Uterus (tissue), 4 donors: ENCODE results near the gene SH3GL3. TPM values are rescaled to one million over a fixed set of nuclear protein-coding genes. Genes with fewer than 3 reads are reported as not detected.

Experiments
- DNase-seq, 2 donors: peaks; one replicate each; pipeline ENCODE4 v3.0.0-alpha.2; 2019 to 2020
- H3K27ac ChIP-seq, 2 donors: fragments of 200-600 bp; sonication (generic); 1 replicate in 1 of 2; 2 replicates in 1 of 2; pipeline ENCODE4 v1.5.1; 2016 to 2018
- H3K27me3 ChIP-seq, 2 donors: fragments of 200-600 bp; sonication (generic); one replicate each; pipeline ENCODE4 v1.5.1; 2018 to 2019; ENCODE audit warnings: control low read depth in 1 of 2
- H3K36me3 ChIP-seq, 2 donors: fragments of 200-600 bp; sonication (generic); one replicate each; pipeline ENCODE4 v1.5.1; 2019; ENCODE audit warnings: control low read depth in 1 of 2
- H3K4me1 ChIP-seq, 2 donors: fragments of 200-600 bp; sonication (generic); one replicate each; pipeline ENCODE4 v1.5.1; 2018 to 2019; ENCODE audit warnings: control low read depth in 1 of 2
- H3K4me3 ChIP-seq, 2 donors: fragments of 200-600 bp; sonication (generic); 1 replicate in 1 of 2; 2 replicates in 1 of 2; pipeline ENCODE4 v1.5.1; 2018 to 2019; ENCODE audit warnings: mild to moderate bottlenecking in 1 of 2
- H3K9me3 ChIP-seq, 2 donors: fragments of 200-600 bp; sonication (generic); one replicate each; pipeline ENCODE4 v1.5.1; 2019; ENCODE audit warnings: control low read depth in 1 of 2
- CTCF ChIP-seq, 4 experiments: fragments of 200-600 bp in 2 of 4; fragments of 450-650 bp in 2 of 4; sonication (generic) in 2 of 4; IDR thresholded peaks; one replicate each; pipeline ENCODE4 v1.5.1; 2016 to 2019; ENCODE audit warnings: antibody characterized with exemption in 4 of 4, mild to moderate bottlenecking in 2 of 4, moderate library complexity in 1 of 4
- POLR2A ChIP-seq, 2 donors: fragments of 450-650 bp; IDR thresholded peaks; one replicate each; pipeline ENCODE4 v1.6.1; 2016; ENCODE audit warnings: antibody characterized with exemption in 2 of 2, mild to moderate bottlenecking in 1 of 2, moderate library complexity in 1 of 2
- intact Hi-C: fragments of 100-400 bp; cut with DNase I; formaldehyde crosslinking; loops from one replicate; pipeline ENCODE4 v1.15.1; 2023; ENCODE audit warnings: low total_unique reads
- total RNA-seq, 4 donors: library from RNA; depleted of rRNA in 3 of 4; stranded (reverse); fragments of >200 nt in 3 of 4; gene quantifications; one replicate each; pipeline versions ENCODE4 v1.1.0 to v1.2.4, GENCODE V29; 2014 to 2023
- donor health status: DM: yes; HTN: yes; CAD: no.

Gene SH3GL3
- total RNA-seq, 4 donors from 2014 or later: 1.2 to 11.8 (median 2.0) TPM; not detected in 1

DNA sequence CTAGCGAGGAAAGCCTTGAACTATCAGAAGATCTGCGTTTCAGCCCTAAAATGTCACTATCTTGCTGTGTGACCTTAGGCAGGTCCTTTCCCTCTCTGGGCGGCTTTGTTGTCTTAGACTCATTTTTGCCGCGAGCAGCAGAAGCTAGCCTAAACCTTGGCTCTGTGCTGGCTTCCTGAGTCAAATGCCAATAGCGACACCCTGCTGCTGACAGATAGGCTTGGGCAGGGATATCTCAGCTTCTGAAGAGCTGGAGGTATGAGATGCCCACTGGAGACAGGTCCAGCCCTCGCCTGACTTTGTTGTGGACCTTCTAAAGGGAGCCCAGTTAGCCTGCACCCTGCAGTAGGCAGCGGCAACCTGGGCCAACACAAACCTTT, 208.1 kb downstream of the SH3GL3 start:
- intact Hi-C loops: no loop called here
- TF ChIP-seq POLR2A (IDR thresholded peaks at IDR 0.05) (no peak), CTCF (IDR thresholded peaks at IDR 0.05) (no peak)

GRCh38 chr15:83656192-83656591, 209.1 kb downstream of the SH3GL3 start:
- DNase-seq: no peak
- Histone ChIP-seq H3K36me3 (no peaks in the 10 kb centered on the region), H3K27ac (peak overlapping the region in 1 of 2 donors; percentile 25), H3K4me1 (no peaks in the 10 kb centered on the region), H3K27me3 (no peaks in the 10 kb centered on the region), H3K4me3 (no peak overlapping the region), H3K9me3 (no peaks in the 10 kb centered on the region)
- TF ChIP-seq POLR2A (IDR thresholded peaks at IDR 0.05): no peak
- TF ChIP-seq CTCF (IDR thresholded peaks at IDR 0.05): no peak
- intact Hi-C loops: no loop called here

More for the DNA sequence above, 208.1 kb downstream of the SH3GL3 start:
- H3K27me3 ChIP-seq: no peaks in the 10 kb centered on the region
- H3K27ac ChIP-seq: peak overlapping the region in 1 of 2 donors; percentile 73
- no peaks in the 10 kb centered on the region for H3K9me3 ChIP-seq
- DNase-seq: no peak
- peak overlapping the region in 1 of 2 donors; percentile 17 for H3K4me3 ChIP-seq
- H3K4me1 ChIP-seq: no peaks in the 10 kb centered on the region
- no peaks in the 10 kb centered on the region for H3K36me3 ChIP-seq

GRCh38 chr15:83656943-83657528, 209.9 kb downstream of the SH3GL3 start:
- Histone ChIP-seq H3K4me3 (no peak overlapping the region), H3K27me3 (no peaks in the 10 kb centered on the region), H3K27ac (peak overlapping the region in 1 of 2 donors; percentile 62), H3K9me3 (no peaks in the 10 kb centered on the region), H3K36me3 (no peaks in the 10 kb centered on the region), H3K4me1 (no peaks in the 10 kb centered on the region)
- intact Hi-C loops: no loop called here
- DNase-seq: no peak
- no peak for TF ChIP-seq POLR2A (IDR thresholded peaks at IDR 0.05)
- TF ChIP-seq CTCF (IDR thresholded peaks at IDR 0.05): no peak

DNA sequence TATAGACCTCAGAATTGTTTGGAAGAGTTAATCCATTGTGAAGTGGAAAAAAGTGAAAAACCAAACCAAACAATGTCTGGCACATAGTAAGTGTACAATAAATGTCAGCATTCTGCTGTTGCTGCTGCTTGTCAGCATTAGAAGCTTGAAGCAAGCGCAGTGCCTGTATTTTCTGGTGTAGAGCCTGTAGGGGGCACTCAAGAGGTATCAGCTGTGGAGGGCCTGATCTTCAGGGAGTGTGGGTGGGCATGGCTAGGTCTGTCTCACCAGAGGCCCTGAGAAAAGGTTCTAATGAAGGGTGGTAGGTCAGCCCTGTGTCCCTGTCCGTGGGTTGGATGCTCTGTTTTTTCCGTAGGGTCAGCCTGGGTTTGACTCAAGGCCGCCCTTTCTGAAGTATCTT, 210.4 kb downstream of the SH3GL3 start:
- no peaks in the 10 kb centered on the region for H3K9me3 ChIP-seq
- no peak overlapping the region for H3K4me3 ChIP-seq
- peak overlapping the region in 1 of 2 donors; percentile 62 for H3K27ac ChIP-seq
- H3K4me1 ChIP-seq: no peaks in the 10 kb centered on the region
- intact Hi-C loops: no loop called here
- H3K27me3 ChIP-seq: no peaks in the 10 kb centered on the region
- DNase-seq: no peak
- TF ChIP-seq POLR2A (IDR thresholded peaks at IDR 0.05) (no peak), CTCF (IDR thresholded peaks at IDR 0.05) (no peak)
- no peaks in the 10 kb centered on the region for H3K36me3 ChIP-seq

DNA sequence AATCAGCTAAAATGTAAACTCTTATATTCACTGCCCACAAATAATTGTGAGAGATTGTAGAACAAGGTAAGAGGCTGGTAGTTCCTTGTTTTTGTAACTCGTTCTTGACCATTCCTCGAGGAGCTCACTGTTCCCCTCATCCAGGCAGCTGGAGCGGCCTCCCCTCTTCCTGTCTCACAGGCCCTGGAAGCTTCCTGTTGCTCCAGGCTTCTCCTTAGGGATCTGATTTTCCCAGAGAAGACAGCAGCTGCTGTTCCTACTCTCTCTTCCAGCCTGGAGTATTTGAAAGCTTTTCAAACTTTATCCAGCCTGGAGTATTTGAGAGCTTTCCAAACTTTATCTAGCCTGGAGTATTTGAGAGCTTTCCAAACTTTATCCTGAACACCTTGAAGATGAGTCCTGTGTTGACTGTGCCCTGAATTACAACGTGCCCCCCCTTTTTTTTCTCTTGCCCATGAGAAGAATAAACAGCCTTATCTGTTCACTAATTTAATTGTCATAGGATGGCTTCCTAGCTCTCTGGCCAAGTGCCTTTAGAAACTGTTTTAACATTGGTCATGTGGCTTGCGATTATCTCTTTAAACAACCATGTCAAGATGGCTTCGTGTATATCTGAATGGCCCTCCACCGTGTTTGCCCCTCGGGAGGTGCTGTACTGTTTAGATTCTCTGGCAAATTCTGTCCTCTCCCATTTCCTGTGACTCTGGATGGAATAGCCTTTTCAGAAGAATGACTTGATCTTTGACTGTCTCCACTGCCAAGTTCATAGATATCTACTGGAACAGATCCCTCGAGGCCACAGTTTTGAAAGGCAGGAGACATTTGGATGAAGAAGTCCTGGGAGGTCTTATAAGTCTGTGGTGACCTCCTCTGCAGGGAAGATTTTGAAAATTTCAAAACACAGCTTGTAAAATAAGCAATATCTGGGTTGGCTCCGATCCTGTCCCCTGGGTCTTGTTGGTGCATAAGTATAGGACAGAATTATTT, 211.6 kb downstream of the SH3GL3 start:
- TF ChIP-seq POLR2A (IDR thresholded peaks at IDR 0.05): no peak

More for the DNA sequence above, 211.6 kb downstream of the SH3GL3 start:
- Histone ChIP-seq H3K36me3 (no peaks in the 10 kb centered on the region), H3K27ac (peak overlapping the region; percentile 57 to 62), H3K9me3 (no peaks in the 10 kb centered on the region), H3K4me1 (no peaks in the 10 kb centered on the region), H3K27me3 (no peaks in the 10 kb centered on the region), H3K4me3 (no peak overlapping the region)
- peak; percentile 61 to 70 for DNase-seq
- intact Hi-C loops: no loop called here
